ENCODE results near the gene MBOAT2. TPM values are rescaled to one million over a fixed set of nuclear protein-coding genes. Genes with fewer than 3 reads are reported as not detected.

MBOAT2 gene
- total RNA-seq, 6 donors from 2014 or later = 18.8 to 39.2 (median 24.1) TPM

DNA sequence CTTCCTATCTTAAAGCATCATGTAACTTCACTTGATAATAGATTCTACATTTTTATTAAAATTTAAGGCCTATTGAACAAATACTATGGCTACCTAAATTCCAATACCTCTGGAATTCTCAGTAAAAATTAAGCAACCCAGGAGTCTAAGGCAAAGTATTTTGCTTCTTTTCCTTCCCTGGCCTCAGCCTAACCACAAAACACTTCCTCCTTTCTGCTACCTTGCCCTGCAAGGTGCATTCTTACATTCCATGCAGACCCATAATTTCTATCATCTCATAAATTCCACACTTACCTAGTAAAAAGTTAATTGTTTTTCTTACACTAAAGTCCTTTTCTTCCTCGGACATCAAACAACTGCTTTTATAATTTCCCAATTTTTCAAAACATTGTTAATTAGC lies 3.7 kb downstream of the MBOAT2 start:
- Histone ChIP-seq H3K27ac (no peak overlapping the region), H3K9me3 (no peaks in the 10 kb centered on the region), H3K27me3 (no peaks in the 10 kb centered on the region), H3K4me1 (peaks cover 12 to 31% (median 25%) of the 10 kb centered on the region in 4 donors), H3K4me3 (no peak overlapping the region), H3K36me3 (no peaks in the 10 kb centered on the region)
- DNase-seq (no peak), ATAC-seq (ENCODE audit: low FRiP score in 2 of 2) (no peak)
- 50 to 62% methylated on average over 1 of the region's 1 CpG for WGBS, 2 donors
- TF ChIP-seq POLR2A (IDR thresholded peaks at IDR 0.05) (no peak), CTCF (IDR thresholded peaks at IDR 0.05) (no peak), EP300 (IDR thresholded peaks at IDR 0.05) (no peak), POLR2AphosphoS5 (IDR thresholded peaks at IDR 0.05) (no peak)

DNA sequence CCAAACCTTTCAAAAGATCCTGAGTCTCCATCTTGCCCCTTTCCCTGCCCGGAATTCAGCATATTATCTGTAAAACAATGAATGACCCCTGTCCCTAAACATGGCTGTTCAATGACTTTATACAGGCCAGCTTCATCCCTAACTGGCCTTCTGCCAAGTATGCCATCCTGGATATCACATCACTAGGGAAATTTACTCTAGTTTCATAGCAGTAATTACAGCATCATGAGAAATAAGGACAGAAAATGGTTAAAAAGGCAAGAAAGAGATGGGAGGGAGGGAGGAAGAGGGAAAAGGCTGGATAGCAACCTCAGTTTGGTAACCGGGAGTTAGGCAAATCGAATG lies 4.4 kb downstream of the MBOAT2 start:
- ATAC-seq (ENCODE audit: low FRiP score in 2 of 2) (no peak), DNase-seq (no peak)
- H3K4me1 ChIP-seq = peaks cover 7 to 25% (median 21%) of the 10 kb centered on the region in 4 donors
- H3K27me3 ChIP-seq = no peaks in the 10 kb centered on the region
- H3K9me3 ChIP-seq = no peaks in the 10 kb centered on the region
- no peak overlapping the region for H3K27ac ChIP-seq
- no peak overlapping the region for H3K4me3 ChIP-seq
- H3K36me3 ChIP-seq = no peaks in the 10 kb centered on the region
- TF ChIP-seq POLR2AphosphoS5 (IDR thresholded peaks at IDR 0.05) = no peak
- TF ChIP-seq POLR2A (IDR thresholded peaks at IDR 0.05) = no peak
- no peak for TF ChIP-seq CTCF (IDR thresholded peaks at IDR 0.05)
- no peak for TF ChIP-seq EP300 (IDR thresholded peaks at IDR 0.05)
- 58 to 59% methylated on average over 3 of the region's 3 CpGs for WGBS, 2 donors

GRCh38 chr2:8998418-8999101 lies 4.9 kb downstream of the MBOAT2 start:
- no peaks in the 10 kb centered on the region for H3K9me3 ChIP-seq
- ATAC-seq (ENCODE audit: low FRiP score in 2 of 2) = no peak
- no peak overlapping the region for H3K27ac ChIP-seq
- WGBS, 2 donors = 81% methylated on average over 9 of the region's 9 CpGs
- DNase-seq = no peak
- no peak overlapping the region for H3K4me3 ChIP-seq
- H3K4me1 ChIP-seq = peaks cover 7 to 25% (median 21%) of the 10 kb centered on the region in 4 donors
- no peaks in the 10 kb centered on the region for H3K36me3 ChIP-seq
- no peak for TF ChIP-seq POLR2AphosphoS5 (IDR thresholded peaks at IDR 0.05)
- TF ChIP-seq EP300 (IDR thresholded peaks at IDR 0.05) = no peak
- TF ChIP-seq CTCF (IDR thresholded peaks at IDR 0.05) = no peak
- no peak for TF ChIP-seq POLR2A (IDR thresholded peaks at IDR 0.05)
- no peaks in the 10 kb centered on the region for H3K27me3 ChIP-seq

- no peak for ATAC-seq (ENCODE audit: low FRiP score in 2 of 2)
- H3K27ac ChIP-seq = no peak overlapping the region
- DNase-seq = no peak
- H3K36me3 ChIP-seq = no peaks in the 10 kb centered on the region
- no peaks in the 10 kb centered on the region for H3K9me3 ChIP-seq
- no peak overlapping the region for H3K4me3 ChIP-seq
- WGBS, 2 donors = 52 to 64% methylated on average over 2 of the region's 2 CpGs
- TF ChIP-seq POLR2AphosphoS5 (IDR thresholded peaks at IDR 0.05) (no peak), CTCF (IDR thresholded peaks at IDR 0.05) (no peak), EP300 (IDR thresholded peaks at IDR 0.05) (no peak), POLR2A (IDR thresholded peaks at IDR 0.05) (no peak)
- H3K27me3 ChIP-seq = no peaks in the 10 kb centered on the region
- peaks cover 7 to 22% (median 16%) of the 10 kb centered on the region in 4 donors for H3K4me1 ChIP-seq
These were observed 5.9 kb downstream of the MBOAT2 start for GRCh38 chr2:8997631-8998030.

DNA sequence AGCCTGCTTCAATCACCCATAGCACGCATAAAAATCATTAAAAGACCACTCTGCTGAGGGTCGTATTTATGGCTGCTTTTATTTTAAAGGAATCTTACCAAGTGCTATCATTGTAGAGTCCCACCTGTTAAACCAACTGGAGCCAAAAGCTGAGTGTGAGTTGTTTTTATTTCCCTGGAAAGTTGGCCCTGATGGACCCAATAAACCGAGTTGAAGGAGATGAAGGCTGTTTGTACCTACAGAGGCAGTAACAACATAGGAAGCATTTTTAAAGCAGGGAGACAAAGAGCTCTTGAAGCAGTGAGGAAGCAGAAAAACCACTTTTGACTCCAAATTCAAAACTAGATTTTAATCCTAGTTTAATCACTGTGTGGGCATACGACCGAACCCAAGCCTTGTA lies 6.4 kb downstream of the MBOAT2 start:
- no peak overlapping the region for H3K4me3 ChIP-seq
- H3K9me3 ChIP-seq = no peaks in the 10 kb centered on the region
- DNase-seq (no peak), ATAC-seq (ENCODE audit: low FRiP score in 2 of 2) (no peak)
- TF ChIP-seq EP300 (IDR thresholded peaks at IDR 0.05) = no peak
- WGBS, 2 donors = 91 to 93% methylated on average over 5 of the region's 5 CpGs
- no peak overlapping the region for H3K27ac ChIP-seq
- no peaks in the 10 kb centered on the region for H3K27me3 ChIP-seq
- no peaks in the 10 kb centered on the region for H3K36me3 ChIP-seq
- peaks cover 4 to 19% (median 11%) of the 10 kb centered on the region in 4 donors for H3K4me1 ChIP-seq
